Measurements from ENCODE around the gene TEX12.

Gene TEX12

DNA sequence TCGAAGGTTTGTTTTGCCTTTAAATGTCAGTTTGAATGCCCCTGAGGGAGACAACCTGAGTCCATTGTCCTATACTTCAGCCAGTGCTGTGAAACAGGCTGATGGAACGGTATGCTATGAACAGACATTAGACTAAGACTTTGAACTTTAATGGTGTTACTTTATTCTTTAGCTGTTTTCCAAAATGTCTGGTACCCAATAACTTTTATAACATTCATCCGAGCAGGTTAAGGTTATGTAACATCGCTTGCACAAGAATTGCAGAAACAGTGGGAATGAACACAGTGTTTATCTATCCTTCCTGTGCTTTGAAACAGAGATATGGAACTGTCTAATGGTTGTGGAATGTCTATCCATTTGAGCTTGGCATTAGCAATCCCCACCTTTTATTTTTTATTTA is 46.6 kb downstream of the TEX12 start:
- DNase-seq, result no peak

DNA sequence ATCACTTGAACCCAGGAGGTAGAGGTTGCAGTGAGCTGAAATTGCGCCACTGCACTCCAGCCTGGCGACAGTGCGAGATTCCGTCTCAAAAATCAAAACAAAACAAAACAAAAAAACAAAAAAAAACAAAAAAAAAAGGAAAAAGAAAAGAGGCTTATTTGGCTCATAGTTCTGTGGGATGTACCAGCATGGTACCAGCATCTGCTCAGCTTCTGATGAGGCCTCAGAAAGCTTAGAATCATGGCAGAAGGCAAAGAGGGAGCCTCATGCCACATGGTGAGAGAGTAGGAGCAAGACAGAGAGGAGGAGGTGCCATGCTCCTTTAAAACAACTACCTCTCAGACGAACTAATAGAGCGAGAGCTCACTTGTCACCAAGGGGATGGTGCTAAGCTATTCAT is 48.4 kb downstream of the TEX12 start:
- no peak for DNase-seq

DNA sequence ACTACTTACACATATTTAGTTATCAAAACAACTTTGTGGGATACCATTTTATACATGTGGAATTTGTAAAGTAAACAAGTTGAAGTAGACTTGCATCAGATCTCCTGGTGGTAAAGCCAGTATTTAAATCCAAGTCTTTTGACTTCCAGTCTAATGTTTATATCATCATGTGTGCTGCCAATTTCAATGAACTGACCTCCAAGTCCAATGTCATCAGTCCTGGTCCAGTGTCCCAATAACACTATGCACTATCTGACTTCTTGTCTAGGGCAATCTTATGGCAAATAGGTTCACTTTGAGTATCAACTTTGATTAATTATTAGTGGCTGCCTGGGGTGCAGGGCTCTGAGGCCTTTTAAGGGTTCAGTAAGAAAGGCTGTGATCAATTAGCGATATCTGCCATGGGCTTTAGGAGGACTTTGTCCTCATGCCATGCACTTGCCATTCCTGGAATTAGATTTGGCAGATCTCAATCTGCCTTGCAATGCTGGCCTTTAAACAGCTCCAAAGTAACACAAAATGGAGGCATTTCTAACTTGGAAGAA is 49.5 kb downstream of the TEX12 start:
- no peak for DNase-seq

DNA sequence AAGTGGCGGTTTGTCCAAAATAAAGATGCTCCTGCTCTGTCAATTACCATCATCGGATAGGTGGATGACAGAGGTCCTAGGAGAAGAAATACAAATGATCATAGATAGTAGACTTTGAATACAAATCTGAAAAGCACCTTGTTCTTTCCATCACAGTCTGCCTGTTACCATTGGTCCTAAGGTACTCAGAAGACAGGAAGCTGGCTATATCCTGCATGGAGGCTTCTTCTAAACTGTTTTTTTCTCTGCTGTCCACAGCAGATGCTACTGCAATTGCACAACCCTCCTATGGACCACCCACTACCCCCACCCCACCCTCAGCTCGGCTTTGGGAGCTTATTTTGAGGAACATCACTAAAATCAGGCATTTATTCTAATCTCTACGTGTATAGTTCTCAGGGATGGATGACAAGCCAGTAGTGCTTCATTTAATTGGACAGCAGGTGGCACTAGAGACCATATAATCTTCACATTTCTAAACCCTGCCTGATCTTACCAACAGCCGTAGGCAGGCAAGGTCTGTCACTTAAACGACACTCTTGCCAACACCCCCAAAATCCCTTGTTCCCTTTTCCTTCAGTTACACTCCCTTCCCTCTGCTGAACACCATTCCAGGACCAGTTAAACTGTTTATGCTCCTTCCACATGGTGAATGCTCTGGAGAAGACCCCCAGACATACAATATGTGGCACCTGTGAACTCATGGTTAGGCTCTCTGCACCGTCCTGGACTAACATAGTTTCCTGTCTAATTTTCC is 52.5 kb downstream of the TEX12 start:
- DNase-seq, result peak; percentile 67 to 90 (median 86)

DNA sequence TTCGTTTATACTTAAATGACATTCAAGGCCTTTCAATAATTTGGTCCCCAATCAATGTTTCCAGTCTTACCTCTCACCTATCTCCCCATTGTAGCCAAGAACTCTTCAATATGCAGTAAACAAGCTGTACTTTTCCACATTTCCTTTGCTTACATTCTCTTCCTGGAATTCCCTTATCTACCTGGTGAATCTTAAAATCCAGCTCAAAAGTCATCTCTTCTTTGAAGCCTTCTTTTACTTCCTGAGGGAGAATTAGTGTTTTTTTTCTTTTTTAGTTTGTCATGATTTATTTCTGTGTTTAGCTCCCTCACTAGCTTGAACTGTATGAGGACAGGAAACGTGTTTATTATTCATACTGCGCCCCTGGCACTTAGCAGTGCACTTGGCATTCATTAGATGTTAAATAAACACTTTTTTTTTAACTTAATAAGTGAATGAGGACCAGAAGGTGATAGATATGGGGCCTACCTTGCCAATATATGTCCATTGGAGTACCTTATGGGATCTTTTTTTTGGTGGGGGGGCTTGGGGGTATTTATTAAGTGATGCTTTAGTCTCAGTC is 54.2 kb downstream of the TEX12 start:
- no peak for DNase-seq
